HTERT RPE-1 (cell line): ENCODE data around the gene CHCHD5.
"Not testable (repeated sequence)": the region's sequence is repeated elsewhere in the genome, so short reads cannot be mapped to it uniquely, and the experiment has no call there.

Experiments
- in situ Hi-C: fragments of 300-500 bp; cut with MboI; formaldehyde crosslinking; loops from 4 replicates; pipeline ENCODE4 v1.14.3; 2020; ENCODE audit warnings: low sequenced_read_pairs

The CHCHD5 gene, protein sequence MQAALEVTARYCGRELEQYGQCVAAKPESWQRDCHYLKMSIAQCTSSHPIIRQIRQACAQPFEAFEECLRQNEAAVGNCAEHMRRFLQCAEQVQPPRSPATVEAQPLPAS

DNA sequence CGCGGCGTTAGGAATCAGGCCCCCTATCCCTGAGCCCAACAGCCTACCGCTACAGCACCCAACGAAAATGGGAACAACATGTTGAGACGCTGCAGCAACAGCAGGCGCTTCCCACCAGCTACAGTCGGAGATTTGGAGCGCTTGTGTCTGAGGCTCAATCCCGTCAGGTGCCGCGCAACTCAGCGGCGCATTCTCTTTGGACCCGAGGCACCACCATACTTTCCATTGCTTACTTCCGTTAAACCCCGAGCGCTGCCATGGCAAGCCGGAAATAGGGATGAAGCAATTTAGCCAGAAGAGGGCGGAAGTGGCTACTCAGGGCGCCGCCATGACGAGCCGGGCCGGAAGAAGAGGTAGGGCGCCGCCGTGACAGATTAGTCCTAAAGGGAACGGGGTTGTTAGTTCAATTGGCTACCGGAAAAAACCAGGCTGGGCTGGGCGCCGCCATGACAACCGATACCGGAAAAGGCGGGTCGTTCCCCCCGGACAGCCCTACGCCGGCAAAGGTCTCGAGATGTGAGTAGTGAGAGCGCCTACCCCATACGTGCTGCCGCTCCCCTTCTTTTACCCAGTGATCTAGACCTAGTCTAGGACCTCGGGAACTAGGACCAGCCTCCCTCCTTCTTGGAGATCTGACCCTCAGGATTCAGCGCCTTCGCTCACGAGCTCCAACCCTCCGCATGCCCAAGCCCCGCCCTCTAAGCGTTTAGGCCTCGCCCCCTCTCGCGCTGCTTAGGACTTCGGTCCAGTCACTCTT is at the start of gene CHCHD5:
TSS of gene CHCHD5 (plus strand) at position 476 of the 757 bp plus-strand sequence. CDS start at position 515, 39 bp downstream.
- in situ Hi-C loops = no loop called here

DNA sequence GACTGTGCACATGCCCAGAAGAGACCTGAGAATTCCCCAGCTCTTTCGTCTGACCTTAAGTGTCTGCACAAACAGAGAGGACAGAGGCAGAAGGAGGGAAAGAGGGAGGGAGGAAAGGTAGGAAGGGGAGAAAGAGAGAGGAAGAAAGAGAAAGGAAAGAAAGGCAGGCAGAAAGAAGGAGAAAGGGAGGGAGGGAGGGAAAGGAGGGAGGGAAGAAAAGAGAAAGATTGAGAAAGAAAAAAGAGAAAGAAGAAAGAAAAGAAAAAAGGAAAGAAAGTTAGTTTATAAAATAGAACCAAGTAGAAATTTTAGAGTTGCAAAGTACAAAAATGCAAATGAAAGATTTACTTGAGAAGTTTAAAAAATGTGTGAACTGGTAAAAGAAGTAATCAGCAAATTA is 49.6 kb upstream of the CHCHD5 start:
- in situ Hi-C loops = no loop called here

DNA sequence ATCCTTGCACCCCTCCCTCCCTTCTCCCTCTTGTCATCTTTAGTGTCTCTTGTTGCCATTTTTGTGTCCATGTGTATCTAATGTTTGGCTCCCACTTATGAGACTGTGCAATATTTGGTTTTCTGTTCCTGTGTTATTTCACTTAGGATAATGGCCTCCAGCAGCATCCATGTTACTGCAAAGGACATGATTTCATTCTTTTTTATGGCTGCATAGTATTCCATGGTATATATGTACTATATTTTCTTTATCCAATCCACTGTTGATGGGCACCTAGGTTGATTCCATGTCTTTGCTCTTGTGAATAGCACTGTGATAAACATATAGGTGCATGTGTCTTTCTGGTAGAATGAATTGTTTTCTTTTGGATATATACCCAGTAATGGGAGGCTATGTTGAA is 47.7 kb upstream of the CHCHD5 start:
- in situ Hi-C loops = not testable (repeated sequence)

DNA sequence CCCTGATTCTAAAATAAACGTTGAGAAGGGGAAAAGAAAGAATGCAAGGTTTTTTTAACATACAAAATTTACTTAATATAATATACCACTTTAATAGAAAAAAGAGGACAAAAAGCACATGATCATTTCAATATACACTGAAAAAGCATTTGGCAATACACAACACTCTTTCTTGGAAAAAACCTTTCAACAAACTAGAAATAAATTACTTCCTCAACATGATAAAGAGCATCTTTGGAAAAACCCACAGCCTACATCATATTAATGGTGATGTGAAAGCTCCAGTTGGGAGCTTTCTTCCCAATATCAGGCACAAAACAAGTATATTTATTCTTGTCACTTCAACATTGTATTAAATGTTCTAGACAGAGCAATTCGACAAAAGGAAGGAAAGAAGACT is 45.1 kb upstream of the CHCHD5 start:
- in situ Hi-C loops = no loop called here

DNA sequence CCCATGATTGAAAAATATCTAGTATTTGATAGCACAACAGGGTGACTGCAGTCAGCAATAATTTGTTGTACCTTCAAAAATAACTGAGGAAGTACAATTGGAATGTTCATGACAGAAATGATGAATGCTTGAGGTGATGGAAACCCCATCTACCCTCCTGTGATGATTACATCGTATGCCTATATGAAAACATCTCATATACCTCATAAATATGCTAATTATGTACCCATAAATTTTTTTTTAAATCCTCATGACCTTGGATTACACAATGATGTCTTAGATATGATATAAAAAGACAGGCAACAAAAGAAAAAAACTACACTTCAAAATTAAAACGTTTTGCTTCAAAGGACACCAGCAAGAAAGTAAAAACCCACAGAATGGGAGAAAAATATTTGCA is 43.5 kb upstream of the CHCHD5 start:
- in situ Hi-C loops = no loop called here

DNA sequence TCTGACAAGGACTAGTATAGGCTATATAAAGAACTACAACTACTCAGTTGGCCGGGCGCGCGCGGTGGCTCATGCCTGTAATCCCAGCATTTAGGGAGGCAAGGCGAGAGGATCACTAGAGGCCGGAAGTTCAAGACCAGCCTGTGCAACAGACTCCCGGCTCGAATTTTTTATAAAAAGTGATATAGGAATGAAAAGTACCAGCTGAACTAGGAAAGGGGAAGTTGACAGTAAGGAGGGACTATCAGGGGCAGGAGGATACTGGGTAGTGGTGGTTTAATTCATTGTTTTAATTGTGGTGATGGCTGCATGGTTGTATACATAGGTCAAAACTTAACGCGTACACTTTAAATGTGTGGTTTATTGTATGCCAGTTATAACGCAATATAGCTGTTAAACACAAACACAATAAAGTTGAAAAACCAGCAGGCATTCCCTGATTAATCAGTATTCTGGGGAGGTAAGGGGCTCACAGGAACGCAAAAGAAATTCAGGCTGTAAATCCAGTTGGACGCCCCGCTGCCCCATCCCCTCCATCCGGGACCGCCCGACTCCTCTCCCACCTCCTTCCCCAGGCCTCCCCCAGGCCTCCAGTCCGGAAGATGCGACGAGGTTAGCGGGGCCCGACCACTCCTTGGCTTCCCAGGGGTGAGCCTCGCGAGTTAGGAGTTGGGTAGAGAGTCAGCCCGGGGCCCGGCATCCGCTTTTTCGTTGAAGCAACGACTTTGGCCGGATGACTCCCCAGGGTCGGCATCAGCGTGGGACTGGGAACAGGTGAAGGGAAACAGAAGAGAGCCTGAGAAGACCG is 42.9 kb upstream of the CHCHD5 start:
- in situ Hi-C loops = no loop called here

DNA sequence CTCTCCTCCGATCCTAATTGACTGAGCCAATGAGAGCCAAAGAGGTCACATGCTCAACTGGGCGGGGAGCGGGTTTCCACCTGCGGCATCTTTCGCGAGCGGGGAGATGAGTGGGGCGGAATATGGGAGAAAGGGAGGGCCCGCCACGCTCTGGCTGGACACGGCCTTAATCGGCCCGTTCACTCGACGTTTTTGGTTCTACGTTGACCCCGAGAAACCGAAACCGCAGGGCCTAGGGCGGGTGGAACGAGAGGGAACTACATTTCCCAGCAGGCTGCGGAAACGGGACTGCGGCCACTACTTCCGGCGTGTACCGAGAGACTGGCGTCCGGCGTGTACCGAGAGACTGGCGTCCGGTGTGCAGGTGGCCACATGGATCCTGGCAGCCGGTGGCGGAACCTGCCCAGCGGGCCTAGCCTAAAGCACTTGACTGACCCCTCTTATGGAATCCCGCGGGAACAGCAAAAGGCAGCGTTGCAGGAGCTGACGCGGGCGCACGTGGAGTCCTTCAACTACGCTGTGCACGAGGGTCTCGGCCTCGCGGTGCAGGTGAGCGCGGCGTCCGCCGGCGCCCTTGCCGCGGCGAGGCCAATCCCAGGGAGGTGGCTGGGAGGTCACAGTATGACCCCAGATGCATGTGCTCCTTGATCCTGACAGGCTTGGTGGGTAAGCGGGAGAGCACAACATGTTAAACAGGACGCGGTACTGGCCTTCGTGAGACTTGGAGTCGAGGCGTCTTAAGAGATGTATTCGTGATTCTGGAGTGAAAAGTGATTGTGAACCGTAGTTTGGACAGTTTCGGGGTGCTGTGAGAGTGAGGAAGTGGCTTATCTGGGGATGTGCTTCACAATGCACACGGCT is 42.1 kb upstream of the CHCHD5 start, which contains the start of gene POLR1B:
TSS of gene POLR1B (plus strand) at position 343 of the 861 bp plus-strand sequence. CDS start at position 373, 30 bp downstream.
- in situ Hi-C loops = no loop called here

DNA sequence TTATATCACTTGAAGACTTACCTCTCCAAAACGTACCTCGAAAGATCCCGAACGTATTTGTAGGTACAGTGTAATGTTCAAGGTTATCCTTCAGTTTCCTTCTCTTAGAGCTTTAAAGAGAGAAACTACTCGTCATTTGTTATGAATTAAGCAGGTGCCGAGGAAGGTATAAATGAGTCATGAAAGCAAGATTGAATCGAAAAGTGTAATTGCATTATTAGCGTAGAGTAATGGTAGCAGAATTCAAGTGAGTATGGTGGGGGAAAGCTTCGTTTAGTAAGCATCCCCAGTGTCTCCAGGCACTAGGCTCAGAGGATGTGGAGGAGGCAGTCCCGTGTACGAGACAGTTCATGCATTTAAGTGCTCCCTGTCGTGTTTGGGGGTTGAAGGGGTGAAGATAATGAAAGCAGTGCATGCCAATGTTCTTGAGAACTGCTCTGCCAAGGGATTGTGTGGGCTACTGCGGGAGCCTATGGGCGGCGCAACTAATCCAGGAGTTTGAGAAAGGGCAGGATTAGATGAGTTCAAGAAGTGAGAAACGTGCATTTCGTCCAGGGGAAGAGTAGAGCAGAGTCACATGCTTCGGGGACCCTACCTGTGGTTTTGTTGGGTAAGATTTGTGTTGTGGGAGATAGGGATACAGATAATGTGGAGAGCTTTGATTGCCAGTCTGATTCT is 41.3 kb upstream of the CHCHD5 start:
- in situ Hi-C loops = no loop called here

DNA sequence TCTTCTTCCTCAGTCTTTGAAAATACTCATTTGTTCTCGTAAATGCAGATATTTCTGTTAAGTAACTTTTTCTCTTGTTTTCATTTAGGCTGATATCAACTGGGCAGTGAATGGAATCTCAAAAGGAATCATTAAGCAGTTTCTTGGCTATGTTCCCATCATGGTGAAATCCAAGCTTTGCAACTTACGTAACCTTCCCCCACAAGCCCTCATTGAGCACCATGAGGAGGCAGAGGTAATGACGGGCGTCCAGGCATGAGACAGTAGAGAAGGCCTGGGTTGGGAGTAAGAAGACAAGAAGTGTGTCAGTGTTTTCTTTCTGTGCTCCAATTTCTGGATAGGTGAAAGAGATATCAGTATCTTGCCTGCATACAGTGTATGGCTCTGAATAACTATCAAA is 37.1 kb upstream of the CHCHD5 start:
- in situ Hi-C loops = no loop called here

DNA sequence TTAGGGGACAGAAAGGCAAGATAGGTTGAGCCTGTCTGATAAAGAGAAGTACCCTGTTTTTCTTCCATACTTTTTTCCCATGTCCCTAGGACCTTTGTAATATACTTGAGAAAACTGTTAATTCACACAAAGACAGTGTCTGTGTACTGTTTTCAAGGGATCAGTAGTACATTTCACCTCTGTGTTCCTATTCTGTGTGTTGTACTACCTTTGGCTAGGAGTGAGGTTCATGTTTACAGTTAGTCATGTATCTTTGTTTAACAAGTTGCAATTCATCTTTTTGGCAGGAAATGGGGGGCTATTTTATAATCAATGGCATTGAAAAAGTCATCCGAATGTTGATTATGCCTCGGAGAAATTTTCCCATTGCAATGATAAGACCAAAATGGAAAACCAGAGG is 35.4 kb upstream of the CHCHD5 start:
- in situ Hi-C loops = no loop called here

DNA sequence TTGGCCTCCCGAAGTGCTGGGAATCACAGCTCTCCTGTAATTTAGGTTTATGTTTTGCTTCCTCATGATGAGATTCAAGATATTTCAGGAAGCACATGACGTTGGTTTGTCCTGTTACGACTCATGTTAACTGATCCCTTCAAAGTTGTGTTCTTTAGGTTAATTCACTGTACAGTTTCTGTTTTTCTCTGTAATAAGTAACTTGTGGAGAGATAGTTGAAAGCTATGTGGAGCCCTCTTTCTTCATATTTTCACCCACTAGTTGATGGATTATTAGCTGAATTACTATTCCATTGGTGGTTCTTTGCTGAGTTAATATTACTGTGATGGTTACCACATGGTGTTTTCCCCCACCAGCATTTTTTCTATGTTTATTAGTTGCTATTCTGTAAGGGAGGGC is 18.3 kb upstream of the CHCHD5 start:
- in situ Hi-C loops = no loop called here

DNA sequence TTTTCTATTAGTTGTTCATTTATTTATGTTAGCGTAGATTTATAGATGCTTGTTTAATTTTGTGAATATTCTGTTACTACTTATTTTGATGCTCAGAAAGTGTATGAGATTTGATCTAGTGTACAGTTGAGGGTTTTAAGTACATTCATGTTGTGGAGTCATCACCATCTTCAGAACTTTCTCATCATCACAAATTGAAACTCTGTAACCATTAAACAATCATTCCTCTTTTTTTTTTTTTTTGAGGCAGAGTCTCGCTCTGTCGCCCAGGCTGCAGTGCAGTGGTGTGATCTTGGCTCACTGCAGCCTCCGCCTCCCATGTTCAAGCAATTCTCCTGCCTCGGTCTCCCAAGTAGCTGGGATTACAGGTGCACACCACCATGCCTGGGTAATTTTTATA is 17.9 kb upstream of the CHCHD5 start:
- in situ Hi-C loops = not testable (repeated sequence)

DNA sequence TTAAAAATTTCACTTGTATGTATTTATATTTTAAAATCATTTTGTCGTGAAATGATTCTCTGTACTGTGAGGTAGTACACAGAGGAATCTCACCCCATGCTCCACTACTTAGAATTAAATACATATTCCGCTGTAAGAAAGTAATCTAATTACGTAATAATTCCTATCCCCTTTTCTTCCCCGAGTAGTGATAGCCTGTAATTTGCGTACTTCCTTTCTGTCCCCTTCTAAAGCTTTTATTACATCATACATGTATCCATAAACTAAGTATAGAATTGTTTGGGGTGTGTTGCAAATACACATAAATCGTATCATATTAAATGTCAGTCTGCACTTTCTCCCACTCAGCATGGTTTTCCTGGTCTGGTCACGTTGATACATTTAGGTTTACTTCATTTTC is 12.4 kb upstream of the CHCHD5 start:
- in situ Hi-C loops = no loop called here

DNA sequence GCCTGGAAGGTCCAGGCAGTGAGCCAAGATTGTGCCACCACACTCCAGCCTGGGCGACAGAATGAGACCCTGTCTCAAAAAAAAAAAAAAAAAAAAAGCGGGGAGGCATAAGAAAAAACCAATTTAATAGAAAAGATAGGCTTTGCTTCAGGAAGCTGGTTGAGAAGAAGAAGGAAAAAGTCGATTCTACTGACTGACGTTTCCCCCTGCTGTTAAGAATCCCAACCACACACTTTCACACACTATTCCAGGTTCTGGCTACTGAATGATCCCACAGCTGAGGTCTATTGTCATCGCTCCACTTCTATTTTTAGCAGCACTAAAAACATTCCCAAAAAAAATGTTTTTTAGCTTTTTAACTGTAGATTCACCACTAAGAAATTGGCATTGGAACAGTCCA is 6.7 kb upstream of the CHCHD5 start:
- in situ Hi-C loops = no loop called here

DNA sequence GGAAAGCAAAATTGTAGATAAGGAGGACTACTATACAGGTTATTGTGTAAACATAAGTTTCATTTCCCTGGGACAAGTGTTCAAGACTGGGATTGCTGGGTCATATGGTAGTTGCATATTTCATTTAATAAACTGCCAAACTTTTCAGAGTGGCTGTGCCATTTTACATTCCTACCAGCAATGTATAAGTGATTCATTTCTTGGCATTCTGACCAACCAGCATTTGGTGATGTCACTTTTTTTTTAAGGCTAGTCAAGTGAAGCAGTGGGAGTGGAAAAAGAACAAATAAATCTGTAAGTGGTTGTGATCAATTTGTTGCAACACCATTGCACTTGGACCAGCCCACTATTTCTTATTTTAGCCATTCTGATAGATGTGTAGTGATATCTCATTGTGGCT is 5.2 kb upstream of the CHCHD5 start:
- in situ Hi-C loops = no loop called here

DNA sequence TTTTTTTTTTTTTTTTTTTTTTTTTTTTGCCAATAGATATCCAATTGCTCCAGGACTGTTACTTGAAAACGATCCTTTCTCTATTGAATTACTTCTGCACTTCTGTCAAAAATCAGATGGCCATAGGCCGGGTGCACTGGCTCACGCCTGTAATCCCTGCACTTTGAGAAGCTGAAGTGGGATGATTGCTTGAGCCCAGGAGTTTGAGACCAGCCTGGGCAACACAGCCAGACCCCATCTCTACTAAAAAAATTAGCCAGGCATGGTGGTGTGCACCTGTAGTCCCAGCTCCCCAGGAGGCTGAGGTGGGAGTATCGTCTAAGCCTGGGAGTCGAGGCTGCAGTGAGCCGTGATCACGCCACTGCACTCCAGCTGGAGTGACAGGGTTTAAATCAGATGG is 4.3 kb upstream of the CHCHD5 start:
- in situ Hi-C loops = no loop called here

DNA sequence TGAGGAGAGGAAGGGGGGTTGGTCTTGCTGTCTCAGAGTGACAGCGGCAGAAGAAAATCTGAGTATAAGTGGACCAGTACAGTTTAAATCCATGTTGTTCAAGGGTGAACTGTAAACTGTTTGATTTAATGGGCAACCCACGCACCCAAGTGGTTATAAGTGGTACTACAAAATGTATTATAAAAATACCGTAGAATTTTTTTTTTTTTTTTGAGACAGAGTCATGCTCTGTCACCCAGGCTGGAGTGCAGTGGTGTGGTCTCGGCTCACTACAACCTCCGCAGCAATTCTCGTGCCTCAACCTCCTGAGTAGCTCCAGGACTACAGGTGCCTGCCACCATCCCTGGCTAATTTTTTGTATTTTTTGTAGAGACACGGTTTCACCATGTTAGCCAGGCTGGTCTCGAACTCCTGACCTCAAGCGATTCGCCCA is 2.1 kb upstream of the CHCHD5 start:
- in situ Hi-C loops = no loop called here

DNA sequence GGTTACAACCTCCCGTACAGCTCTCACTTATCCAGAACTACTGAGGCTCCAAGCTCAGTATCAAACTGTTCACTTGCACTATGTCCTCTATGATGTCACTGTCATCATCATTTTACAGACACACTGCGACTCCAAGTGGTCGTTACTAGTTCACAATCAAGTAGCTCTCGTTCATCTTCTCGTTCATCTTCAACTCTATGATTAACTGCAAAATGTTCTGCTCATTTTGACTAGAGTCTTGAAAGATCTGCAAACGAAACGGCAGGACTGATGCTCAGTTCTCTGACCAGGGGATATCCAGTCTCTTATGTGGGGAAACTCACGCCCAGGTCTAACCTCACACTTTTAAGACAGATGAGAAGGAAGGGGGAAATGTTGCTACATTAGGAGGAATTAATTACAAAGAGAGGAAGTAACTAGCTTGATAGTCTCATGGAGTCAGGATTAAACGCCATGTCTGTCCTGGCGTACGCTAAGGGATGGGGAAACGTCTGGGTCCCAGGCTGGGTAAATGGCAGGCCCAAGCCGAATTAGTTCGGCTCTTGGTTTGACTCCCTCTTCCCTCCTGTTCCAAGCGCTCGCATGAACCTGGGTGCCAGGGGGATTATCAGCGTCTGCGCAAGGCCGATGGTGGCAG is 794 bp upstream of the CHCHD5 start:
- in situ Hi-C loops = no loop called here

DNA sequence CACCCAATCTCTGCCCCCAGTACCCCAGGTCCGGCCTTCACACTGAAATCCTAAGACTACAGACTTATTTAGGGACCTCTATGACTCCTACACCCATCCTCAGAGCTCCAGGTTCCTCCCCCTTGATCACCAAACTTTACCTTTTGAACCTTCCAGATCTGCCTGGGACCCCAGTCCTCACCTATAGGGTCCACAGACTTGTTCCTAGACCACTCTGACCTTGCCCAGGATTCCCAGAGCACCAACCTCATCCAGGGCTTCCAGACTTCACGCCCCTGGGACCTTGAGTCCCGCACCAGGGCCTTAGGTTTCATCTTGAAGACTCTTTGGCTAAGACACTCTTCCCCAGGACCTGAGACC is 462 bp downstream of the CHCHD5 start:
- in situ Hi-C loops = no loop called here

DNA sequence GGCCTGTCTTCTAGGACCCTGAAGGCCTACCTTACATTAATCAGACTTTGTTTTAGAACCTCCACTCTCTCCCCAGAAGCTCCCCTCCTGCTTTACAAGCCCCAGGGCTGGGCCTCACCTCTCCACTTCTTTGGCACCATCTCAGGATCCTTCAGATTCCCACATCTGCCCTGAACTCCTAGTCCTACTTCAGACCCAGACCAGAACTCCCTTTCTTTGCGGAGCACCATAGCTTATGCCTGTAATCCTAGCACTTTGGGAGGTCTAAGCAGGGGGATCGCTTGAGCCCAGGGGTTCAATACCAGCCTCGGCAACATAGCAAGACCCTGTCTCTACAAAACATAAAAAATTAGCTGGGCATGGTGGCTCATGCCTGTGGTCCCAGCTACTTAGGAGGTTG is 991 bp downstream of the CHCHD5 start:
- in situ Hi-C loops = no loop called here
